ENCODE data around the gene GDAP2. TPM values are rescaled to one million over a fixed set of nuclear protein-coding genes. Genes with fewer than 3 reads are reported as not detected.
A peak's percentile ranks its signal among the peaks of the same experiment; 100 is the strongest.

The GDAP2 gene
- total RNA-seq, 1 donor from 2014 or later = 22.7 TPM

GRCh38 chr1:117895482-117896114 lies 33.8 kb downstream of the GDAP2 start:
- H3K27ac Mint-ChIP-seq (ENCODE audit: unreplicated experiment) = peak overlapping the region; percentile 43
- H3K4me3 Mint-ChIP-seq (ENCODE audit: unreplicated experiment) = no peak overlapping the region
- peaks cover 9% of the 10 kb centered on the region for H3K4me1 Mint-ChIP-seq (ENCODE audit: low read depth)
- H3K36me3 Mint-ChIP-seq (ENCODE audit: low read depth) = peaks cover 7% of the 10 kb centered on the region
- DNase-seq (ENCODE audit: low spot score) = no peak
- TF ChIP-seq, protein P1, sequence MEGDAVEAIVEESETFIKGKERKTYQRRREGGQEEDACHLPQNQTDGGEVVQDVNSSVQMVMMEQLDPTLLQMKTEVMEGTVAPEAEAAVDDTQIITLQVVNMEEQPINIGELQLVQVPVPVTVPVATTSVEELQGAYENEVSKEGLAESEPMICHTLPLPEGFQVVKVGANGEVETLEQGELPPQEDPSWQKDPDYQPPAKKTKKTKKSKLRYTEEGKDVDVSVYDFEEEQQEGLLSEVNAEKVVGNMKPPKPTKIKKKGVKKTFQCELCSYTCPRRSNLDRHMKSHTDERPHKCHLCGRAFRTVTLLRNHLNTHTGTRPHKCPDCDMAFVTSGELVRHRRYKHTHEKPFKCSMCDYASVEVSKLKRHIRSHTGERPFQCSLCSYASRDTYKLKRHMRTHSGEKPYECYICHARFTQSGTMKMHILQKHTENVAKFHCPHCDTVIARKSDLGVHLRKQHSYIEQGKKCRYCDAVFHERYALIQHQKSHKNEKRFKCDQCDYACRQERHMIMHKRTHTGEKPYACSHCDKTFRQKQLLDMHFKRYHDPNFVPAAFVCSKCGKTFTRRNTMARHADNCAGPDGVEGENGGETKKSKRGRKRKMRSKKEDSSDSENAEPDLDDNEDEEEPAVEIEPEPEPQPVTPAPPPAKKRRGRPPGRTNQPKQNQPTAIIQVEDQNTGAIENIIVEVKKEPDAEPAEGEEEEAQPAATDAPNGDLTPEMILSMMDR (IDR thresholded peaks at IDR 0.05) = peak; percentile 94
- H3K9me3 Mint-ChIP-seq (ENCODE audit: low read depth) = no peaks in the 10 kb centered on the region
- no peaks in the 10 kb centered on the region for H3K27me3 Mint-ChIP-seq (ENCODE audit: low read depth)

DNA sequence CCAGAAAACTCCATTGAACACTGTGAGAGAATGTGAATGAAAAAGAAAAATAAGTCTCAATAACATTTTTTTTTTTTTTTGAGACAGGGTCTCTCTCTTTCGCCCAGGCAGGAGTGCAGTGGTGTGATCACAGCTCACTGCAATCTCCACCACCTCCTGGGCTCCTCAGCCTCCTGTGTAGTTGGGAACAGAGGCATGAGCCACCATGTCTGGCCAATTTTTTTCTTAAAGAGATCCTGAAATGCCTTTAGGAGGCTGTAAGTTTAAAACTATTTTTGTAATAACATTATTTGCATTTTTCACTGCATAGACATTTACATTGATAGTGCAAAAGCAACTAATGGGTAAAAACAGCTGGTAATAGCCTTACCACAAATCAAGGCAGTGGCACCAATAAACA lies 35.3 kb downstream of the GDAP2 start:
- peaks cover 9% of the 10 kb centered on the region for H3K4me1 Mint-ChIP-seq (ENCODE audit: low read depth)
- peaks cover 6% of the 10 kb centered on the region for H3K36me3 Mint-ChIP-seq (ENCODE audit: low read depth)
- DNase-seq (ENCODE audit: low spot score) = no peak
- H3K4me3 Mint-ChIP-seq (ENCODE audit: unreplicated experiment) = no peak overlapping the region
- peak overlapping the region; percentile 61 for H3K27ac Mint-ChIP-seq (ENCODE audit: unreplicated experiment)
- H3K27me3 Mint-ChIP-seq (ENCODE audit: low read depth) = no peaks in the 10 kb centered on the region
- TF ChIP-seq, protein P1 (IDR thresholded peaks at IDR 0.05) = no peak
- no peaks in the 10 kb centered on the region for H3K9me3 Mint-ChIP-seq (ENCODE audit: low read depth)

- no peak for DNase-seq (ENCODE audit: low spot score)
- Mint-ChIP-seq H3K36me3 (ENCODE audit: low read depth) (peaks cover 2% of the 10 kb centered on the region), H3K27me3 (ENCODE audit: low read depth) (no peaks in the 10 kb centered on the region), H3K4me1 (ENCODE audit: low read depth) (peaks cover 9% of the 10 kb centered on the region), H3K9me3 (ENCODE audit: low read depth) (no peaks in the 10 kb centered on the region), H3K27ac (ENCODE audit: unreplicated experiment) (no peak overlapping the region), H3K4me3 (ENCODE audit: unreplicated experiment) (no peak overlapping the region)
- TF ChIP-seq, protein P1 (IDR thresholded peaks at IDR 0.05) = no peak
Observed at GRCh38 chr1:117892512-117892911, 36.9 kb downstream of the GDAP2 start.

DNA sequence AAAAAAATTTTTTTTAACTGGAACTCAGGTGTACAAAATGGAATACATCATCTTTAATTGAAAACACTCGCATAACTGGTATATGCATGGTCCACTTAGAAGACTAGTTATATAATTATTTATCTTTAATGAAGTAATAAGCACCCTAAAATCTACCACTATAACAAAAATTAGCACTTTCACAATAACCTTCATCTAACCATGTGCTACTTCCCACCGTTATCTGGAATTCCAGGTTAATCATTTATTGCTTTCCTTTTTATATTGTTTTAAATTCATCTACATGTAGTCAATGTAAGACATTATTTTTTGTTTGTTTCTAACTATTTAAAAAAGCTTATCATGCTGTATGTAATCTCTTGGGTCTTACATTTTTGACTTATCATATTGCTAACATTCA lies 39.0 kb downstream of the GDAP2 start:
- TF ChIP-seq, protein P1 (IDR thresholded peaks at IDR 0.05) = no peak
- no peaks in the 10 kb centered on the region for H3K27me3 Mint-ChIP-seq (ENCODE audit: low read depth)
- peaks cover 20% of the 10 kb centered on the region for H3K4me1 Mint-ChIP-seq (ENCODE audit: low read depth)
- peaks cover 2% of the 10 kb centered on the region for H3K36me3 Mint-ChIP-seq (ENCODE audit: low read depth)
- H3K4me3 Mint-ChIP-seq (ENCODE audit: unreplicated experiment) = no peak overlapping the region
- H3K27ac Mint-ChIP-seq (ENCODE audit: unreplicated experiment) = no peak overlapping the region
- DNase-seq (ENCODE audit: low spot score) = no peak
- H3K9me3 Mint-ChIP-seq (ENCODE audit: low read depth) = no peaks in the 10 kb centered on the region

- TF ChIP-seq, protein P1 (IDR thresholded peaks at IDR 0.05) = no peak
- H3K4me3 Mint-ChIP-seq (ENCODE audit: unreplicated experiment) = no peak overlapping the region
- no peaks in the 10 kb centered on the region for H3K9me3 Mint-ChIP-seq (ENCODE audit: low read depth)
- peaks cover 9% of the 10 kb centered on the region for H3K36me3 Mint-ChIP-seq (ENCODE audit: low read depth)
- DNase-seq (ENCODE audit: low spot score) = no peak
- peak overlapping the region; percentile 71 for H3K27ac Mint-ChIP-seq (ENCODE audit: unreplicated experiment)
- peaks cover 12% of the 10 kb centered on the region for H3K4me1 Mint-ChIP-seq (ENCODE audit: low read depth)
- H3K27me3 Mint-ChIP-seq (ENCODE audit: low read depth) = no peaks in the 10 kb centered on the region
Observed at GRCh38 chr1:117886101-117886795, 43.2 kb downstream of the GDAP2 start.

All from chondrocyte (in vitro differentiated cells).